Common myeloid progenitor, CD34-positive (primary cell): ENCODE measurements around the gene OPTC. TPM values are rescaled to one million over a fixed set of nuclear protein-coding genes. Genes with fewer than 3 reads are reported as not detected.
A peak's percentile ranks its signal among the peaks of the same experiment; 100 is the strongest.
"Not testable (repeated sequence)": the region's sequence is repeated elsewhere in the genome, so short reads cannot be mapped to it uniquely, and the experiment has no call there.

Source experiments
- CTCF ChIA-PET: fragments of 350-600 bp; sonication (Branson Sonifier 250); formaldehyde crosslinking; loops from one replicate; lab custom pipeline; 2021; ENCODE audit warnings: antibody characterized with exemption; lab: Charles Lee
- POLR2A ChIA-PET: fragments of 350-600 bp; sonication (Branson Sonifier 250); formaldehyde crosslinking; loops from one replicate; lab custom pipeline; 2021; ENCODE audit warnings: antibody characterized with exemption; lab: Charles Lee
- DNase-seq, 3 donors: peaks; one replicate each; pipeline versions ENCODE4 v3.0.0 to v3.0.0-alpha.2; 2013
- H3K27ac ChIP-seq, 2 experiments: 1 replicate in 1 of 2; 2 replicates in 1 of 2; pipeline ENCODE4 v1.7.0; 2013; ENCODE audit warnings: inconsistent platforms in 2 of 2, low read length in 2 of 2, mild to moderate bottlenecking in 2 of 2, low read depth in 1 of 2, moderate library complexity in 1 of 2; ENCODE audit not compliant: severe bottlenecking in 2 of 2, insufficient read depth in 1 of 2, poor library complexity in 1 of 2
- H3K27me3 ChIP-seq, 5 experiments: replicated peaks in 2 of 5; 1 replicate in 3 of 5; 2 replicates in 2 of 5; pipeline versions ENCODE4 v1.6.1 to v1.7.0; 2013; ENCODE audit warnings: low read length in 4 of 5, mild to moderate bottlenecking in 2 of 5, moderate library complexity in 2 of 5, inconsistent platforms in 1 of 5; ENCODE audit not compliant: insufficient read depth in 5 of 5, control insufficient read depth in 4 of 5
- H3K36me3 ChIP-seq, 4 experiments: 1 replicate in 2 of 4; 2 replicates in 2 of 4; pipeline versions ENCODE4 v1.6.1 to v1.7.0; 2013; ENCODE audit warnings: low read length in 3 of 4, control low read depth in 1 of 4, mild to moderate bottlenecking in 1 of 4; ENCODE audit not compliant: control insufficient read depth in 4 of 4, insufficient read depth in 4 of 4
- H3K4me1 ChIP-seq, 4 experiments: 1 replicate in 3 of 4; 2 replicates in 1 of 4; pipeline versions ENCODE4 v1.6.1 to v1.7.1; 2013; ENCODE audit warnings: low read length in 3 of 4, mild to moderate bottlenecking in 3 of 4, control low read depth in 1 of 4, inconsistent platforms in 1 of 4, moderate library complexity in 1 of 4; ENCODE audit not compliant: control insufficient read depth in 4 of 4, insufficient read depth in 4 of 4; ENCODE audit errors: control extremely low read depth in 1 of 4
- H3K4me3 ChIP-seq, 7 experiments: 1 replicate in 4 of 7; 2 replicates in 3 of 7; pipeline versions ENCODE4 v1.5.1 to v1.7.0; 2013; ENCODE audit warnings: mild to moderate bottlenecking in 7 of 7, low read length in 6 of 7, moderate library complexity in 6 of 7, inconsistent platforms in 2 of 7, low read depth in 2 of 7, control low read depth in 1 of 7; ENCODE audit not compliant: insufficient read depth in 4 of 7, control insufficient read depth in 1 of 7; ENCODE audit errors: extremely low read depth in 1 of 7
- H3K9me3 ChIP-seq, 5 experiments: 1 replicate in 4 of 5; 2 replicates in 1 of 5; pipeline versions ENCODE4 v1.6.1 to v1.7.1; 2013; ENCODE audit warnings: low read length in 4 of 5, mild to moderate bottlenecking in 2 of 5, inconsistent platforms in 1 of 5, low read depth in 1 of 5, moderate library complexity in 1 of 5; ENCODE audit not compliant: control insufficient read depth in 4 of 5, insufficient read depth in 2 of 5; ENCODE audit errors: control extremely low read depth in 1 of 5
- WGBS: methylation state at CpG from one replicate; pipeline ENCODE4 v1.1.5; 2013; ENCODE audit not compliant: insufficient coverage; 5-methylcytosine and 5-hydroxymethylcytosine counted together
- polyA plus RNA-seq: library from polyadenylated mRNA; unstranded; fragments of 120-200 nt; gene quantifications from one replicate; pipeline ENCODE4 v1.2.1, GENCODE V29; 2013

The OPTC gene
- not detected for polyA plus RNA-seq

- no peaks in the 10 kb centered on the region for H3K36me3 ChIP-seq
- WGBS, result 89% methylated on average over 5 of the region's 5 CpGs
These were observed at the start of gene OPTC for GRCh38 chr1:203493901-203494300. TSS of gene OPTC (plus strand) at chr1:203494153. CDS start at chr1:203496006, 1,853 bp downstream.

GRCh38 chr1:203444171-203444576 lies 49.8 kb upstream of the OPTC start:
- DNase-seq, result no peak
- Histone ChIP-seq H3K27ac (no peak overlapping the region), H3K4me1 (peaks cover 0 to 2% (median 0%) of the 10 kb centered on the region in 4 experiments), H3K9me3 (peaks cover 0 to 3% (median 1%) of the 10 kb centered on the region in 5 experiments), H3K27me3 (peaks cover 0 to 14% (median 5%) of the 10 kb centered on the region in 5 experiments), H3K4me3 (no peak overlapping the region), H3K36me3 (no peaks in the 10 kb centered on the region)
- 100% methylated on average over 1 of the region's 1 CpG for WGBS
- POLR2A ChIA-PET, result no interaction called here
- CTCF ChIA-PET, result interaction anchor here (1.6 kb wide), 1 partner anchor 104 kb away, joined by 3 read pairs; no protein-coding TSS in a partner anchor

More at GRCh38 chr1:203493901-203494300, at the start of gene OPTC:
- CTCF ChIA-PET, result interaction anchor here (1.4 to 3.1 kb wide), 3 partner anchors 11 to 167 kb away, joined by 3 to 21 read pairs (median 9); no protein-coding TSS in a partner anchor
- no peak for DNase-seq
- H3K4me1 ChIP-seq, result no peaks in the 10 kb centered on the region
- no peak within 1 kb of the TSS for H3K27ac ChIP-seq
- no peaks in the 10 kb centered on the region for H3K27me3 ChIP-seq
- no peaks in the 10 kb centered on the region for H3K9me3 ChIP-seq
- no peak within 1 kb of the TSS for H3K4me3 ChIP-seq
- POLR2A ChIA-PET, result no interaction called here

- Histone ChIP-seq H3K9me3 (peaks cover 0 to 3% (median 1%) of the 10 kb centered on the region in 5 experiments), H3K36me3 (no peaks in the 10 kb centered on the region), H3K27ac (no peak overlapping the region), H3K4me1 (peaks cover 0 to 2% (median 0%) of the 10 kb centered on the region in 4 experiments), H3K4me3 (no peak overlapping the region), H3K27me3 (peaks cover 0 to 10% (median 6%) of the 10 kb centered on the region in 5 experiments)
- CTCF ChIA-PET, result interaction anchor here (0.6 to 1.2 kb wide), 5 partner anchors 12 to 254 kb away, joined by 3 to 4 read pairs (median 3); no protein-coding TSS in a partner anchor
- peak in 2 of 3 donors; percentile 26 to 37 for DNase-seq
- POLR2A ChIA-PET, result no interaction called here
- WGBS, result no CpG with 5 or more reads among the region's 2 CpGs
These were observed 46.8 kb upstream of the OPTC start for GRCh38 chr1:203447151-203447550.

- POLR2A ChIA-PET, H3K9me3 ChIP-seq, DNase-seq, H3K4me3 ChIP-seq, H3K36me3 ChIP-seq, H3K27ac ChIP-seq, H3K4me1 ChIP-seq: not testable (repeated sequence)
- WGBS, result no CpG with 5 or more reads among the region's 1 CpG
- H3K27me3 ChIP-seq, result peaks cover 0 to 10% (median 6%) of the 10 kb centered on the region in 5 experiments
- CTCF ChIA-PET, result interaction anchor here (0.6 to 1.2 kb wide), 4 partner anchors 36 to 254 kb away, joined by 3 to 4 read pairs (median 3); no protein-coding TSS in a partner anchor
These were observed 46.4 kb upstream of the OPTC start for GRCh38 chr1:203447598-203447997.

- no peak overlapping the region for H3K27ac ChIP-seq
- CTCF ChIA-PET, result no interaction called here
- H3K4me1 ChIP-seq, result peaks cover 0 to 2% (median 0%) of the 10 kb centered on the region in 4 experiments
- H3K36me3 ChIP-seq, result no peaks in the 10 kb centered on the region
- H3K4me3 ChIP-seq, result no peak overlapping the region
- DNase-seq, result no peak
- peaks cover 0 to 3% (median 1%) of the 10 kb centered on the region in 5 experiments for H3K9me3 ChIP-seq
- WGBS, result 95% methylated on average over 4 of the region's 9 CpGs
- peaks cover 0 to 10% (median 7%) of the 10 kb centered on the region in 5 experiments for H3K27me3 ChIP-seq
- POLR2A ChIA-PET, result no interaction called here
These were observed 45.4 kb upstream of the OPTC start for GRCh38 chr1:203448521-203449061.

- ChIA-PET CTCF (interaction anchor here (0.6 kb wide), 1 partner anchor 29 kb away, joined by 3 read pairs; no protein-coding TSS in a partner anchor), POLR2A (no interaction called here)
- H3K27ac ChIP-seq, result no peak overlapping the region
- H3K9me3 ChIP-seq, result peaks cover 0 to 2% (median under 1%) of the 10 kb centered on the region in 5 experiments
- no CpG with 5 or more reads among the region's 1 CpG for WGBS
- H3K4me3 ChIP-seq, result no peak overlapping the region
- no peak for DNase-seq
- H3K27me3 ChIP-seq, result peaks cover 0 to 10% (median 5%) of the 10 kb centered on the region in 5 experiments
- no peaks in the 10 kb centered on the region for H3K36me3 ChIP-seq
- peaks cover 0 to 2% (median 0%) of the 10 kb centered on the region in 4 experiments for H3K4me1 ChIP-seq
These were observed 44.0 kb upstream of the OPTC start for GRCh38 chr1:203450001-203450400.
